ENCODE measurements around the gene C10orf62.

C10orf62 gene

GRCh38 chr10:97601268-97602215, 12.0 kb downstream of the C10orf62 start:
- H3K36me3 ChIP-seq (ENCODE audit: low read depth): no peaks in the 10 kb centered on the region
- no peak for DNase-seq (ENCODE audit: low spot score)
- peaks cover 12% of the 10 kb centered on the region for H3K4me1 ChIP-seq (ENCODE audit: insufficient read depth, poor library complexity, severe bottlenecking)
- no peaks in the 10 kb centered on the region for H3K9me3 ChIP-seq (ENCODE audit: severe bottlenecking)
- TF ChIP-seq CTCF (IDR thresholded peaks at IDR 0.05; ENCODE audit: poor library complexity, severe bottlenecking): no peak
- no peaks in the 10 kb centered on the region for H3K27me3 ChIP-seq (ENCODE audit: insufficient read depth, poor library complexity, severe bottlenecking)
- H3K4me3 ChIP-seq (ENCODE audit: severe bottlenecking): no peak overlapping the region
- no peak overlapping the region for H3K27ac ChIP-seq (ENCODE audit: poor library complexity, severe bottlenecking)
- no peak for ATAC-seq (ENCODE audit: low read depth)

DNA sequence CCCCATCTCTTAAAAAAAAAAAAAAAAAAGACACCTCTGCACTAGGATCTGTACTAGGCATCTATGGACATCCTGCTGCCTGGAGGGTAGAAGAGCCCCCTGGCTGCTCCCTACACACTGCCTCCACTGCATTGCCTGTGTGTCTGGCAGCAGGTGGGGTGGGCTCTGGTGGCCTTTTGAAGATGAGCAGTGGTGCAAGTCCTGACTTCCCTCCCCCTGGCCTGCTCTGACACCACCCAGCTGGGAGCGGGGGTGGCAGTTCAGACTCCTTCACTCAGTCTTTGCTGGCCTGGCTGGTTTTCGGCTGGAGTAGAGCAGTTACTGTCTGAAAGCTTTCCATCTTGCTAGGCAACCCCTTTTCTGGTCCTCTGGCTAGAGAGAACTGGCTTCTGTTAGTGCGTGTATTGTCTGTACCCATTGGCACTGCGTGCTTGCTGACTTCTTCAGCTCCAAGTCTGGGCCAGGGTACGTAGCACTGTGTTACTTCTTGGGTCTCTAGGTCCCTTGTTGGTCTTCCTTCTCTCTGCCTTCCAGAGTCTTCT, 17.6 kb downstream of the C10orf62 start:
- H3K9me3 ChIP-seq (ENCODE audit: severe bottlenecking): no peaks in the 10 kb centered on the region
- no peaks in the 10 kb centered on the region for H3K36me3 ChIP-seq (ENCODE audit: low read depth)
- H3K4me1 ChIP-seq (ENCODE audit: insufficient read depth, poor library complexity, severe bottlenecking): peaks cover 13% of the 10 kb centered on the region
- no peak overlapping the region for H3K27ac ChIP-seq (ENCODE audit: poor library complexity, severe bottlenecking)
- H3K4me3 ChIP-seq (ENCODE audit: severe bottlenecking): no peak overlapping the region
- no peak for TF ChIP-seq CTCF (IDR thresholded peaks at IDR 0.05; ENCODE audit: poor library complexity, severe bottlenecking)
- ATAC-seq (ENCODE audit: low read depth): no peak
- no peak for DNase-seq (ENCODE audit: low spot score)
- no peaks in the 10 kb centered on the region for H3K27me3 ChIP-seq (ENCODE audit: insufficient read depth, poor library complexity, severe bottlenecking)

DNA sequence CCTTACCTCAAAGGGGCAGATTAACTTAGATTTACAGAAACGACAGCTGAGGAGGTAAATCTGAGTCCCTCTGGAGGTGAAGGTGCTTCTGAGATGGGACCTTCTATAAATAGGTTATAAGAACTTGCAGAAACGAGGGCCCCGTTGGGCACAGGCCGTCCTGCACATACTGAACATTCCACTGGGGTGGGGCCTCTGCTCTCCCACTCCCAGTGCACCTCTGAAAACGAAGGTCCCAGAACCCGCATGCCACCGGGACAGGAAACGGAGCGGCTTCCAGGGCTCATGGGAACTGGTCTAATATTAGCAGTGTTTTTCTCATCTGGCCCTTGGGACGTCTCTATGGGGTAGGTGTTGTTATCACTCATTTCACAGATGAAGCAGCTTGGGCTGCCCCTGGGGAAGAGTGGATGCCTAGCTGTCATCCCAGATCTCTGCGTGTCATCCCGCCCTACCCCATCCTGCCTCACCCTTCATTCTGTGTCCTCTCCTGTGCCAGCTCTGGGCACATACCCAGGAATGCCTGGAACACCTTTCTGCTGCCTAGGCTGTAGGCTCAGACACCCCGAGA, 19.6 kb downstream of the C10orf62 start:
- peak overlapping the region; percentile 16 for H3K27ac ChIP-seq (ENCODE audit: poor library complexity, severe bottlenecking)
- no peak for TF ChIP-seq CTCF (IDR thresholded peaks at IDR 0.05; ENCODE audit: poor library complexity, severe bottlenecking)
- no peaks in the 10 kb centered on the region for H3K27me3 ChIP-seq (ENCODE audit: insufficient read depth, poor library complexity, severe bottlenecking)
- DNase-seq (ENCODE audit: low spot score): no peak
- no peaks in the 10 kb centered on the region for H3K36me3 ChIP-seq (ENCODE audit: low read depth)
- H3K9me3 ChIP-seq (ENCODE audit: severe bottlenecking): no peaks in the 10 kb centered on the region
- ATAC-seq (ENCODE audit: low read depth): peak; percentile 36
- no peak overlapping the region for H3K4me3 ChIP-seq (ENCODE audit: severe bottlenecking)
- H3K4me1 ChIP-seq (ENCODE audit: insufficient read depth, poor library complexity, severe bottlenecking): peaks cover 13% of the 10 kb centered on the region

- Histone ChIP-seq H3K4me1 (ENCODE audit: insufficient read depth, poor library complexity, severe bottlenecking) (peaks cover 13% of the 10 kb centered on the region), H3K27ac (ENCODE audit: poor library complexity, severe bottlenecking) (no peak overlapping the region), H3K9me3 (ENCODE audit: severe bottlenecking) (no peaks in the 10 kb centered on the region), H3K4me3 (ENCODE audit: severe bottlenecking) (no peak overlapping the region), H3K27me3 (ENCODE audit: insufficient read depth, poor library complexity, severe bottlenecking) (no peaks in the 10 kb centered on the region), H3K36me3 (ENCODE audit: low read depth) (no peaks in the 10 kb centered on the region)
- ATAC-seq (ENCODE audit: low read depth) (no peak), DNase-seq (ENCODE audit: low spot score) (no peak)
- TF ChIP-seq CTCF (IDR thresholded peaks at IDR 0.05; ENCODE audit: poor library complexity, severe bottlenecking): no peak
Observed at GRCh38 chr10:97611473-97611872, 22.0 kb downstream of the C10orf62 start.

Data from RWPE2 (cell line).